Left renal cortex interstitium (tissue), 4 donors: ENCODE measurements around the gene KLF7. TPM values are rescaled to one million over a fixed set of nuclear protein-coding genes. Genes with fewer than 3 reads are reported as not detected.
A peak's percentile ranks its signal among the peaks of the same experiment; 100 is the strongest.

Experiments
- DNase-seq, 4 donors: peaks; one replicate each; pipeline ENCODE4 v3.0.0-alpha.2; 2013; ENCODE audit warnings: low read depth in 4 of 4, low spot score in 2 of 4, missing footprints in 1 of 4
- polyA plus RNA-seq, 4 donors: library from polyadenylated mRNA; unstranded; fragments of 120-200 nt; gene quantifications; one replicate each; pipeline ENCODE4 v1.2.1, GENCODE V29; 2013; ENCODE audit not compliant: insufficient read length in 4 of 4

Gene KLF7
- polyA plus RNA-seq, 4 donors = 20.1 to 26.6 (median 21.8) TPM

GRCh38 chr2:207151048-207151447, 14.7 kb downstream of the KLF7 start:
- DNase-seq = no peak

GRCh38 chr2:207150284-207150683, 15.5 kb downstream of the KLF7 start:
- DNase-seq = no peak

GRCh38 chr2:207149249-207150213, 16.2 kb downstream of the KLF7 start:
- no peak for DNase-seq

- no peak for DNase-seq
These were observed 17.7 kb downstream of the KLF7 start for GRCh38 chr2:207148020-207148419.

GRCh38 chr2:207144173-207144785, 21.5 kb downstream of the KLF7 start:
- DNase-seq = no peak

GRCh38 chr2:207143215-207144172, 22.3 kb downstream of the KLF7 start:
- DNase-seq = peak in 2 of 4 donors; percentile 63 to 71

GRCh38 chr2:207142461-207142860, 23.3 kb downstream of the KLF7 start:
- DNase-seq = no peak

- DNase-seq = no peak
These were observed 24.4 kb downstream of the KLF7 start for GRCh38 chr2:207141386-207141785.

- DNase-seq = no peak
These were observed 25.5 kb downstream of the KLF7 start for GRCh38 chr2:207140265-207140664.

- no peak for DNase-seq
These were observed 26.2 kb downstream of the KLF7 start for GRCh38 chr2:207139552-207139951.

GRCh38 chr2:207138627-207139297, 27.0 kb downstream of the KLF7 start:
- no peak for DNase-seq

- DNase-seq = no peak
These were observed 28.0 kb downstream of the KLF7 start for GRCh38 chr2:207137596-207138337.

GRCh38 chr2:207136874-207137273, 28.9 kb downstream of the KLF7 start:
- DNase-seq = no peak

GRCh38 chr2:207135801-207136457, 29.8 kb downstream of the KLF7 start:
- DNase-seq = no peak

GRCh38 chr2:207135340-207135739, 30.4 kb downstream of the KLF7 start:
- DNase-seq = no peak

- DNase-seq = peak in 3 of 4 donors; percentile 72 to 74 (median 73)
These were observed 31.8 kb downstream of the KLF7 start for GRCh38 chr2:207133820-207134519.

- DNase-seq = no peak
These were observed 32.3 kb downstream of the KLF7 start for GRCh38 chr2:207133458-207133819.

GRCh38 chr2:207132019-207132418, 33.7 kb downstream of the KLF7 start:
- DNase-seq = no peak
